OCI-LY3 (cell line): ENCODE measurements around the gene MAGI2.
"Not testable (repeated sequence)": the region's sequence is repeated elsewhere in the genome, so short reads cannot be mapped to it uniquely, and the experiment has no call there.

ENCODE experiments used
- H2AFZ ChIP-seq: fragments of 200-600, 300-600 bp; shearing (Covaris generic); 2 replicates; pipeline ENCODE4 v1.6.0; 2014; ENCODE audit warnings: antibody characterized with exemption, low read depth, low read length
- H3K27ac ChIP-seq: fragments of 200-600, 300-600 bp; sonication (generic); 2 replicates; pipeline ENCODE4 v1.5.1; 2014; ENCODE audit warnings: mild to moderate bottlenecking, low read length, moderate library complexity, mixed read lengths
- H3K27me3 ChIP-seq: fragments of 200-600, 300-600 bp; sonication (generic); 2 replicates; pipeline ENCODE4 v1.6.1; 2014; ENCODE audit warnings: low read depth, low read length, mixed read lengths
- H3K36me3 ChIP-seq: fragments of 200-600, 300-600 bp; sonication (generic); replicated peaks from 2 replicates; pipeline ENCODE3; 2014; ENCODE audit warnings: low read depth, low read length, mixed read lengths
- H3K4me1 ChIP-seq: fragments of 300-600, 200-600 bp; sonication (generic); 2 replicates; pipeline ENCODE4 v1.6.1; 2014; ENCODE audit warnings: low read length, mixed read lengths
- H3K4me2 ChIP-seq: fragments of 200-600, 300-600 bp; sonication (generic); 2 replicates; pipeline ENCODE4 v1.6.1; 2014; ENCODE audit warnings: low read length, mixed read lengths
- H3K4me3 ChIP-seq: fragments of 300-600, 200-600 bp; sonication (generic); 2 replicates; pipeline ENCODE4 v1.5.1; 2014; ENCODE audit warnings: antibody characterized with exemption, mild to moderate bottlenecking, low read length, moderate library complexity
- H3K79me2 ChIP-seq: fragments of 300-600, 200-600 bp; shearing (Covaris generic); 2 replicates; pipeline ENCODE4 v1.6.1; 2014; ENCODE audit warnings: mild to moderate bottlenecking, low read length, mixed read lengths
- H3K9ac ChIP-seq: fragments of 300-600, 200-600 bp; shearing (Covaris generic); 2 replicates; pipeline ENCODE4 v1.6.0; 2014; ENCODE audit warnings: mild to moderate bottlenecking, low read length, moderate library complexity
- H3K9me3 ChIP-seq: fragments of 200-600, 300-600 bp; shearing (Covaris generic); 2 replicates; pipeline ENCODE4 v1.6.1; 2014; ENCODE audit warnings: low read length, mixed read lengths; ENCODE audit not compliant: insufficient read depth
- H4K20me1 ChIP-seq: fragments of 200-600, 300-600 bp; sonication (generic); 2 replicates; pipeline ENCODE4 v1.6.1; 2016; ENCODE audit warnings: low read length, mixed read lengths; ENCODE audit not compliant: insufficient read depth
- CTCF ChIP-seq: fragments of 200-600, 300-600 bp; sonication (generic); IDR thresholded peaks from 2 replicates; pipeline ENCODE4 v1.5.1; 2014; ENCODE audit warnings: antibody characterized with exemption, low read length, low read depth
- EZH2phosphoT487 ChIP-seq: fragments of 200-600 bp; shearing (Covaris generic); IDR thresholded peaks from 2 replicates; pipeline ENCODE4 v1.6.1; 2018; ENCODE audit warnings: antibody characterized with exemption, mixed run types, low read depth

MAGI2 gene

GRCh38 chr7:78326189-78326588 is 1127.3 kb downstream of the MAGI2 start:
- Histone ChIP-seq H3K9ac (no peak overlapping the region), H3K27ac (no peak overlapping the region), H3K4me2 (no peak overlapping the region), H3K27me3 (no peaks in the 10 kb centered on the region), H3K79me2 (no peaks in the 10 kb centered on the region), H3K4me3 (no peak overlapping the region), H3K9me3 (no peaks in the 10 kb centered on the region), H3K36me3 (no peaks in the 10 kb centered on the region), H4K20me1 (no peaks in the 10 kb centered on the region), H3K4me1 (no peaks in the 10 kb centered on the region), H2AFZ (no peak overlapping the region)
- TF ChIP-seq CTCF: no peak
- TF ChIP-seq EZH2phosphoT487: no peak

- Histone ChIP-seq H3K9ac (no peak overlapping the region), H4K20me1 (no peaks in the 10 kb centered on the region), H3K79me2 (no peaks in the 10 kb centered on the region), H3K9me3 (no peaks in the 10 kb centered on the region), H3K27me3 (no peaks in the 10 kb centered on the region), H2AFZ (no peak overlapping the region), H3K27ac (no peak overlapping the region), H3K4me3 (no peak overlapping the region), H3K36me3 (no peaks in the 10 kb centered on the region), H3K4me1 (no peaks in the 10 kb centered on the region), H3K4me2 (no peak overlapping the region)
- TF ChIP-seq CTCF (no peak), EZH2phosphoT487 (no peak)
Observed at GRCh38 chr7:78323118-78323517, 1130.3 kb downstream of the MAGI2 start.

GRCh38 chr7:78322231-78322630 is 1131.2 kb downstream of the MAGI2 start:
- not testable (repeated sequence) for H3K9me3 ChIP-seq, H3K9ac ChIP-seq, H3K36me3 ChIP-seq, H3K27ac ChIP-seq, H3K27me3 ChIP-seq, H3K4me2 ChIP-seq, H3K79me2 ChIP-seq, H2AFZ ChIP-seq, H4K20me1 ChIP-seq, H3K4me3 ChIP-seq, H3K4me1 ChIP-seq

- H3K27me3 ChIP-seq: no peaks in the 10 kb centered on the region
- no peak overlapping the region for H3K4me2 ChIP-seq
- no peaks in the 10 kb centered on the region for H3K36me3 ChIP-seq
- no peak overlapping the region for H3K27ac ChIP-seq
- H3K4me1 ChIP-seq: no peaks in the 10 kb centered on the region
- H3K4me3 ChIP-seq: no peak overlapping the region
- H2AFZ ChIP-seq: no peak overlapping the region
- H3K9ac ChIP-seq: no peak overlapping the region
- H3K79me2 ChIP-seq: no peaks in the 10 kb centered on the region
- no peaks in the 10 kb centered on the region for H4K20me1 ChIP-seq
- no peak for TF ChIP-seq EZH2phosphoT487
- TF ChIP-seq CTCF: no peak
- no peaks in the 10 kb centered on the region for H3K9me3 ChIP-seq
Observed at GRCh38 chr7:78317371-78317770, 1136.1 kb downstream of the MAGI2 start.

GRCh38 chr7:78316110-78316509 is 1137.4 kb downstream of the MAGI2 start:
- Histone ChIP-seq H4K20me1 (no peaks in the 10 kb centered on the region), H2AFZ (no peak overlapping the region), H3K9ac (no peak overlapping the region), H3K36me3 (no peaks in the 10 kb centered on the region), H3K9me3 (no peaks in the 10 kb centered on the region), H3K4me1 (no peaks in the 10 kb centered on the region), H3K27ac (no peak overlapping the region), H3K4me2 (no peak overlapping the region), H3K27me3 (no peaks in the 10 kb centered on the region), H3K79me2 (no peaks in the 10 kb centered on the region), H3K4me3 (no peak overlapping the region)
- TF ChIP-seq EZH2phosphoT487: no peak
- TF ChIP-seq CTCF: no peak
